A549 (cell line): ENCODE results near the gene TNF. TPM values are rescaled to one million over a fixed set of nuclear protein-coding genes. Genes with fewer than 3 reads are reported as not detected.

Source experiments
- ATAC-seq, 2 experiments: fragments of 200-7000 bp in 1 of 2; fragments of >200 bp in 1 of 2; cut with Nextera tagmentation in 1 of 2; cut with Tn5 transposase in 1 of 2; 3 replicates each; pipeline versions ENCODE4 v1.8.0 to v1.9.1; 2018 to 2020; ENCODE audit warnings: mild to moderate bottlenecking in 1 of 2, moderate library complexity in 1 of 2
- CTCF ChIA-PET: fragments of 300-600 bp; sonication (Branson Sonifier 250); formaldehyde crosslinking; extraction: SDS; loops from one replicate; lab custom pipeline; 2021; ENCODE audit warnings: antibody characterized with exemption, inconsistent platforms; lab: Yijun Ruan, JAX
- POLR2A ChIA-PET: fragments of 350-600 bp; formaldehyde crosslinking; extraction: SDS; loops from one replicate; lab custom pipeline; 2021; ENCODE audit warnings: antibody characterized with exemption, inconsistent platforms; lab: Yijun Ruan, JAX
- DNase-seq, 2 experiments: peaks; one replicate each; pipeline versions ENCODE4 v3.0.0 to v3.0.0-alpha.2; 2011 to 2016; ENCODE audit warnings: low read depth in 1 of 2, low spot score in 1 of 2
- FAIRE-seq: peaks from 2 replicates; lab custom pipeline; 2011; peaks lifted over from hg19 to GRCh38; lab: Jason Lieb, UNC
- H3K27ac ChIP-seq, 2 experiments: fragments of >200 bp; sonication (Bioruptor Twin); formaldehyde crosslinking; 3 replicates each; pipeline ENCODE4 v1.5.1; 2016 to 2017
- H3K4me1 ChIP-seq: fragments of >200 bp; sonication (Bioruptor Twin); formaldehyde crosslinking; 3 replicates; pipeline ENCODE4 v1.6.1; 2016
- H3K4me2 ChIP-seq: fragments of >200 bp; sonication (Bioruptor Twin); formaldehyde crosslinking; 3 replicates; pipeline ENCODE4 v1.6.1; 2016
- H3K4me3 ChIP-seq: fragments of >200 bp; sonication (Bioruptor Twin); formaldehyde crosslinking; 3 replicates; pipeline ENCODE4 v1.5.1; 2016
- H3K9me3 ChIP-seq: fragments of >200 bp; sonication (Bioruptor Twin); formaldehyde crosslinking; 3 replicates; pipeline ENCODE4 v1.6.1; 2016
- BHLHE40 ChIP-seq: IDR thresholded peaks from 2 replicates; pipeline ENCODE4 v1.6.1; 2012; ENCODE audit warnings: low read depth, low read length, inconsistent platforms
- CBX2 ChIP-seq: fragments of 200-600 bp; sonication (generic); IDR thresholded peaks from 2 replicates; pipeline ENCODE4 v1.6.1; 2016; ENCODE audit warnings: low read depth, mild to moderate bottlenecking, borderline replicate concordance
- CBX8 ChIP-seq: fragments of 200-600 bp; sonication (generic); IDR thresholded peaks from 2 replicates; pipeline ENCODE4 v1.6.1; 2016
- ESRRA ChIP-seq: fragments of 150-350 bp; IDR thresholded peaks from 2 replicates; pipeline ENCODE4 v1.6.1; 2014; ENCODE audit warnings: mild to moderate bottlenecking, low read length, borderline replicate concordance
- FOSB ChIP-seq: fragments of 250-450 bp; sonication (Bioruptor Pico); IDR thresholded peaks from 2 replicates; pipeline ENCODE4 v1.5.0; 2020; ENCODE audit warnings: mild to moderate bottlenecking, moderate library complexity
- FOXS1 ChIP-seq: fragments of 250-450 bp; sonication (Bioruptor Pico); IDR thresholded peaks from 2 replicates; pipeline ENCODE4 v1.5.0; 2020; ENCODE audit warnings: mild to moderate bottlenecking, moderate library complexity
- GATA3 ChIP-seq: IDR thresholded peaks from 2 replicates; pipeline ENCODE4 v1.6.1; 2012; ENCODE audit warnings: borderline replicate concordance
- HEYL ChIP-seq: fragments of 250-450 bp; sonication (Bioruptor Pico); IDR thresholded peaks from 2 replicates; pipeline ENCODE4 v1.8.0; 2021; ENCODE audit warnings: mild to moderate bottlenecking, moderate library complexity
- HOXA7 ChIP-seq: fragments of 250-450 bp; sonication (Bioruptor Pico); IDR thresholded peaks from 2 replicates; pipeline ENCODE4 v1.5.0; 2020; ENCODE audit warnings: mild to moderate bottlenecking, moderate library complexity
- HOXB5 ChIP-seq: fragments of 250-450 bp; sonication (Bioruptor Pico); IDR thresholded peaks from 2 replicates; pipeline ENCODE4 v1.5.0; 2020; ENCODE audit warnings: mild to moderate bottlenecking, moderate library complexity
- MYC ChIP-seq: IDR thresholded peaks from 2 replicates; pipeline ENCODE4 v1.6.1; 2012; ENCODE audit warnings: mild to moderate bottlenecking, inconsistent platforms, low read length, improper control_type of control experiment, borderline replicate concordance
- NFE2L2 ChIP-seq: fragments of 150-350 bp; conservative IDR thresholded peaks from 2 replicates; pipeline ENCODE4 v1.6.1; 2014; ENCODE audit warnings: low read length
- NPAS2 ChIP-seq: fragments of 250-450 bp; sonication (Bioruptor Pico); IDR thresholded peaks from 2 replicates; pipeline ENCODE4 v1.8.0; 2022; ENCODE audit warnings: mild to moderate bottlenecking, moderate library complexity, borderline replicate concordance
- NR3C1 ChIP-seq: fragments of >200 bp; sonication (Bioruptor Twin); formaldehyde crosslinking; IDR thresholded peaks from 3 replicates; pipeline ENCODE4 v1.6.1; 2017
- PHF8 ChIP-seq: fragments of 200-600 bp; sonication (generic); IDR thresholded peaks from 2 replicates; pipeline ENCODE4 v1.6.1; 2016; ENCODE audit warnings: low read depth, mild to moderate bottlenecking, antibody characterized with exemption, moderate library complexity, borderline replicate concordance
- POLR2A ChIP-seq: IDR thresholded peaks from 2 replicates; pipeline ENCODE4 v1.6.1; 2012; ENCODE audit warnings: mild to moderate bottlenecking, low read length
- RAD21 ChIP-seq, 2 experiments: fragments of >200 bp in 1 of 2; sonication (Bioruptor Twin) in 1 of 2; formaldehyde crosslinking in 1 of 2; IDR thresholded peaks in 1 of 2; conservative IDR thresholded peaks in 1 of 2; 2 replicates in 1 of 2; 3 replicates in 1 of 2; pipeline ENCODE4 v1.6.1; 2012 to 2018; ENCODE audit warnings: inconsistent platforms in 1 of 2
- RARB ChIP-seq: fragments of 250-450 bp; sonication (Bioruptor Pico); IDR thresholded peaks from 2 replicates; pipeline ENCODE4 v1.8.0; 2021; ENCODE audit warnings: mild to moderate bottlenecking, moderate library complexity
- SMC3 ChIP-seq: fragments of >200 bp; sonication (Bioruptor Twin); formaldehyde crosslinking; IDR thresholded peaks from 3 replicates; pipeline ENCODE4 v1.6.1; 2018; ENCODE audit warnings: inconsistent platforms
- TFCP2L1 ChIP-seq: fragments of 250-450 bp; sonication (Bioruptor Pico); IDR thresholded peaks from 2 replicates; pipeline ENCODE4 v1.5.0; 2021; ENCODE audit warnings: mild to moderate bottlenecking
- TP53 ChIP-seq: fragments of 250-450 bp; sonication (Bioruptor Pico); IDR thresholded peaks from 2 replicates; pipeline ENCODE4 v1.5.0; 2021; ENCODE audit warnings: mild to moderate bottlenecking, moderate library complexity
- WGBS: methylation state at CpG from one replicate; pipeline ENCODE4 v1.1.6; 2017; ENCODE audit errors: missing lambda C conversion rate; 5-methylcytosine and 5-hydroxymethylcytosine counted together
- polyA plus RNA-seq, 4 experiments: library from polyadenylated mRNA; depleted of rRNA in 3 of 4; stranded (reverse); fragments of >200 nt; fragmentation: RNase III in 1 of 4; extraction: RNeasy Plus Mini Kit Qiagen cat#74134 plus additional on column Dnase treatment in 1 of 4; gene quantifications; 2 replicates in 3 of 4; 3 replicates in 1 of 4; pipeline ENCODE4 v1.2.3, GENCODE V29; 2011 to 2017
- TF ChIP-seq, protein P1 (sequence below): fragments of 450-650 bp; IDR thresholded peaks from 2 replicates; pipeline ENCODE4 v1.6.1; 2014; ENCODE audit warnings: antibody characterized with exemption
- TF ChIP-seq, protein P2 (sequence below): fragments of 250-450 bp; sonication (Bioruptor Pico); IDR thresholded peaks from 2 replicates; pipeline ENCODE4 v1.5.0; 2021; ENCODE audit warnings: mild to moderate bottlenecking, moderate library complexity, borderline replicate concordance
- TF ChIP-seq, protein P3 (sequence below): fragments of 250-450 bp; sonication (Bioruptor Pico); IDR thresholded peaks from 2 replicates; pipeline ENCODE4 v1.5.0; 2020; ENCODE audit warnings: low read depth, mild to moderate bottlenecking, moderate library complexity

Gene TNF
- polyA plus RNA-seq, 2 of the 4 experiments (the other 2 are of a cell fraction): not detected

DNA sequence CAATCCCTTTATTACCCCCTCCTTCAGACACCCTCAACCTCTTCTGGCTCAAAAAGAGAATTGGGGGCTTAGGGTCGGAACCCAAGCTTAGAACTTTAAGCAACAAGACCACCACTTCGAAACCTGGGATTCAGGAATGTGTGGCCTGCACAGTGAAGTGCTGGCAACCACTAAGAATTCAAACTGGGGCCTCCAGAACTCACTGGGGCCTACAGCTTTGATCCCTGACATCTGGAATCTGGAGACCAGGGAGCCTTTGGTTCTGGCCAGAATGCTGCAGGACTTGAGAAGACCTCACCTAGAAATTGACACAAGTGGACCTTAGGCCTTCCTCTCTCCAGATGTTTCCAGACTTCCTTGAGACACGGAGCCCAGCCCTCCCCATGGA is 2.2 kb downstream of the TNF start:
- TF ChIP-seq FOXS1 (no peak), CBX2 (no peak), HOXA7 (CRISPR knock-in tag) (no peak), TP53 (CRISPR knock-in tag) (no peak), GATA3 (no peak), HEYL (no peak), TFCP2L1 (no peak), CBX8 (no peak), FOSB (CRISPR knock-in tag) (no peak), RARB (CRISPR knock-in tag) (no peak), NPAS2 (CRISPR knock-in tag) (no peak), NR3C1 (no peak), RAD21 (conservative IDR thresholded peaks at IDR 0.05 in 1 of 2, IDR thresholded peaks at IDR 0.05 in 1 of 2) (no peak), PHF8 (no peak)
- TF ChIP-seq, protein P1, sequence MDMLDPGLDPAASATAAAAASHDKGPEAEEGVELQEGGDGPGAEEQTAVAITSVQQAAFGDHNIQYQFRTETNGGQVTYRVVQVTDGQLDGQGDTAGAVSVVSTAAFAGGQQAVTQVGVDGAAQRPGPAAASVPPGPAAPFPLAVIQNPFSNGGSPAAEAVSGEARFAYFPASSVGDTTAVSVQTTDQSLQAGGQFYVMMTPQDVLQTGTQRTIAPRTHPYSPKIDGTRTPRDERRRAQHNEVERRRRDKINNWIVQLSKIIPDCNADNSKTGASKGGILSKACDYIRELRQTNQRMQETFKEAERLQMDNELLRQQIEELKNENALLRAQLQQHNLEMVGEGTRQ: no peak
- TF ChIP-seq, all 56 proteins: peak for 0
- DNase-seq (no peak), FAIRE-seq (no peak), ATAC-seq (no peak)
- CTCF ChIA-PET: interaction anchor here (5.3 to 18.3 kb wide), 3 partner anchors 17 to 31 kb away, joined by 18 to 338 read pairs (median 56); partner anchors contain the start of genes ATP6V1G2, NCR3 and NFKBIL1
- POLR2A ChIA-PET: no interaction called here
- H3K4me2 ChIP-seq: no peak overlapping the region
- H3K4me3 ChIP-seq: no peak overlapping the region
- peaks cover 6% of the 10 kb centered on the region; the same call in 1 of the 3 replicates for H3K4me1 ChIP-seq
- 76% methylated on average over 2 of the region's 3 CpGs for WGBS
- no peaks in the 10 kb centered on the region for H3K9me3 ChIP-seq
- H3K27ac ChIP-seq: no peak overlapping the region

DNA sequence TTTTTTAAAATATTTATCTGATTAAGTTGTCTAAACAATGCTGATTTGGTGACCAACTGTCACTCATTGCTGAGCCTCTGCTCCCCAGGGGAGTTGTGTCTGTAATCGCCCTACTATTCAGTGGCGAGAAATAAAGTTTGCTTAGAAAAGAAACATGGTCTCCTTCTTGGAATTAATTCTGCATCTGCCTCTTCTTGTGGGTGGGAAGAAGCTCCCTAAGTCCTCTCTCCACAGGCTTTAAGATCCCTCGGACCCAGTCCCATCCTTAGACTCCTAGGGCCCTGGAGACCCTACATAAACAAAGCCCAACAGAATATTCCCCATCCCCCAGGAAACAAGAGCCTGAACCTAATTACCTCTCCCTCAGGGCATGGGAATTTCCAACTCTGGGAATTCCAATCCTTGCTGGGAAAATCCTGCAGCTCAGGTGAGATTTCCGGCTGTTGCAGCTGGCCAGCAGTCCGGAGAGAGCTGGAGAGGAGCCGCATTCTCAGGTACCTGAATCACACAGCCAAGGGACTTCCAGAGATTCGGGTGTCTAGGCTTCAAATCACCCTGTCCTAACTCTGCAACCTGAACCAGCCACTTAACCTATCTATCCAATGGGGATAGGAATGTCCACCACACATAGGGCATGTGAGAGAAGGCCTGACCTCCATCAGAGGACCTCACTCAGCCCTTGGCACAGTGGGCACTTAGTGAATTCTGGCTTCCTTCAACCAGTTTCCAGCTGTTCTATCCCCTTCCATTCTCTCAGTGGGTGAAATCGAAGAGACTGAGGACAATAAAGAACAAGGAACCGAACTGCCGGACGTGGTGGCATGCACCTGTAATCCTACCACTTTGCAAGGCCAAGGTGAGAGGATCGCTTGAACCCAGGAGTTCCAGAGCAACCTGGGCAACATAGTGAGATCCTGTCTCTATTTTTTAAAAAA is 3.1 kb downstream of the TNF start:
- H3K27ac ChIP-seq: no peak overlapping the region
- no peak overlapping the region for H3K4me3 ChIP-seq
- H3K9me3 ChIP-seq: no peaks in the 10 kb centered on the region
- H3K4me1 ChIP-seq: peaks cover 6% of the 10 kb centered on the region; the same call in 1 of the 3 replicates
- FAIRE-seq: no peak
- ATAC-seq: no peak
- CTCF ChIA-PET: interaction anchor here (3.2 to 18.3 kb wide), 4 partner anchors 9 to 32 kb away, joined by 18 to 338 read pairs (median 43); partner anchors contain the start of genes ATP6V1G2, LTA, NCR3 and NFKBIL1
- POLR2A ChIA-PET: no interaction called here
- no peak for DNase-seq
- 56% methylated on average over 12 of the region's 12 CpGs for WGBS
- no peak overlapping the region for H3K4me2 ChIP-seq
- no peak for TF ChIP-seq NPAS2 (CRISPR knock-in tag)
- no peak for TF ChIP-seq PHF8
- no peak for TF ChIP-seq SMC3

DNA sequence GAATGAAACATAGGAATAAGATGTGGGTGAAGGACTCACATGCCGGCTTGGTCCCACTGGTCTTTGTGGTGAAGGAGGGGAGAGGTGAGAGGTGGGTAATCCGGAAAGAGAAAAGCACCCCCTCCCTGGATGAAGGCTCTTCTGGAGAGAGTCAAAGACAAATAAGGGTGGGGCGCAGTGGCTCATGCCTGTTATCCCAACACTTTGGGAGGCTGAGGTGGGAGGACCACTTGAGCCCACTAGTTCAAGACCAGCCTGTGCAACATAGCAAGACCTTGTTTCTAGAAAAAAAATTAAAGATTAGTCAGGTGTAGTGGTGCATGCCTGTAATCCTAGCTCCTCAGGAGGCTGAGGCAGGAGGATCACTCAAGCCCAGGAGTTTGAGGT is 3.7 kb downstream of the TNF start:
- H3K27ac ChIP-seq: no peak overlapping the region
- ChIA-PET CTCF (interaction anchor here (1.6 to 18.3 kb wide), 4 partner anchors 9 to 30 kb away, joined by 4 to 338 read pairs (median 43); partner anchors contain the start of genes LTA and NCR3), POLR2A (interaction anchor here (1.2 kb wide), 1 partner anchor 37 kb away, joined by 3 read pairs; the partner anchor contains the start of gene DDX39B)
- WGBS: 89% methylated on average over 3 of the region's 3 CpGs
- no peak for ATAC-seq
- peaks cover 6% of the 10 kb centered on the region; the same call in 1 of the 3 replicates for H3K4me1 ChIP-seq
- no peak for TF ChIP-seq NR3C1
- TF ChIP-seq, protein P2, sequence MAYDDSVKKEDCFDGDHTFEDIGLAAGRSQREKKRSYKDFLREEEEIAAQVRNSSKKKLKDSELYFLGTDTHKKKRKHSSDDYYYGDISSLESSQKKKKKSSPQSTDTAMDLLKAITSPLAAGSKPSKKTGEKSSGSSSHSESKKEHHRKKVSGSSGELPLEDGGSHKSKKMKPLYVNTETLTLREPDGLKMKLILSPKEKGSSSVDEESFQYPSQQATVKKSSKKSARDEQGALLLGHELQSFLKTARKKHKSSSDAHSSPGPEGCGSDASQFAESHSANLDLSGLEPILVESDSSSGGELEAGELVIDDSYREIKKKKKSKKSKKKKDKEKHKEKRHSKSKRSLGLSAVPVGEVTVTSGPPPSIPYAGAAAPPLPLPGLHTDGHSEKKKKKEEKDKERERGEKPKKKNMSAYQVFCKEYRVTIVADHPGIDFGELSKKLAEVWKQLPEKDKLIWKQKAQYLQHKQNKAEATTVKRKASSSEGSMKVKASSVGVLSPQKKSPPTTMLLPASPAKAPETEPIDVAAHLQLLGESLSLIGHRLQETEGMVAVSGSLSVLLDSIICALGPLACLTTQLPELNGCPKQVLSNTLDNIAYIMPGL: no peak
- TF ChIP-seq RAD21 (conservative IDR thresholded peaks at IDR 0.05 in 1 of 2, IDR thresholded peaks at IDR 0.05 in 1 of 2): no peak
- TF ChIP-seq MYC: no peak
- TF ChIP-seq HOXB5 (CRISPR knock-in tag): no peak
- TF ChIP-seq BHLHE40: no peak
- TF ChIP-seq POLR2A: no peak
- no peak for TF ChIP-seq SMC3
- TF ChIP-seq, protein P3, sequence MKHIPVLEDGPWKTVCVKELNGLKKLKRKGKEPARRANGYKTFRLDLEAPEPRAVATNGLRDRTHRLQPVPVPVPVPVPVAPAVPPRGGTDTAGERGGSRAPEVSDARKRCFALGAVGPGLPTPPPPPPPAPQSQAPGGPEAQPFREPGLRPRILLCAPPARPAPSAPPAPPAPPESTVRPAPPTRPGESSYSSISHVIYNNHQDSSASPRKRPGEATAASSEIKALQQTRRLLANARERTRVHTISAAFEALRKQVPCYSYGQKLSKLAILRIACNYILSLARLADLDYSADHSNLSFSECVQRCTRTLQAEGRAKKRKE (CRISPR knock-in tag): no peak
- no peak for TF ChIP-seq ESRRA
- no peak for TF ChIP-seq NFE2L2
- no peak overlapping the region for H3K4me2 ChIP-seq
- FAIRE-seq: no peak
- H3K9me3 ChIP-seq: no peaks in the 10 kb centered on the region
- DNase-seq: no peak
- no peak overlapping the region for H3K4me3 ChIP-seq
